Chondrocyte (in vitro differentiated cells): ENCODE results near the gene COA8. TPM values are rescaled to one million over a fixed set of nuclear protein-coding genes. Genes with fewer than 3 reads are reported as not detected.

Source experiments
- DNase-seq: peaks from one replicate; pipeline ENCODE4 v3.0.0; 2021; ENCODE audit warnings: mixed read lengths, low spot score
- H3K27ac Mint-ChIP-seq: one replicate; pipeline ENCODE4 v1.8.0; 2021; ENCODE audit warnings: mild to moderate bottlenecking, moderate library complexity, mixed read lengths; ENCODE audit not compliant: unreplicated experiment
- H3K27me3 Mint-ChIP-seq: 2 replicates; pipeline ENCODE4 v1.8.0; 2021; ENCODE audit warnings: low read depth, mixed read lengths
- H3K36me3 Mint-ChIP-seq: 2 replicates; pipeline ENCODE4 v1.8.0; 2021; ENCODE audit warnings: low read depth, mixed read lengths
- H3K4me1 Mint-ChIP-seq: 2 replicates; pipeline ENCODE4 v1.8.0; 2021; ENCODE audit warnings: low read depth, mild to moderate bottlenecking, mixed read lengths
- H3K4me3 Mint-ChIP-seq: one replicate; pipeline ENCODE4 v1.8.0; 2021; ENCODE audit warnings: mild to moderate bottlenecking, moderate library complexity, mixed read lengths; ENCODE audit not compliant: unreplicated experiment
- H3K9me3 Mint-ChIP-seq: 2 replicates; pipeline ENCODE4 v1.8.0; 2021; ENCODE audit warnings: low read depth, mixed read lengths
- CTCF ChIP-seq: fragments of 200-600 bp; sonication (generic); IDR thresholded peaks from 2 replicates; pipeline ENCODE4 v1.5.0; 2021; ENCODE audit warnings: antibody characterized with exemption, mild to moderate bottlenecking, moderate library complexity
- total RNA-seq: library from RNA; stranded (reverse); gene quantifications from 3 replicates; pipeline ENCODE4 v1.2.1, GENCODE V29; 2021

COA8 gene
- total RNA-seq, 1 donor from 2014 or later: 51.9 TPM

GRCh38 chr14:103630364-103631108, 67.8 kb downstream of the COA8 start:
- Mint-ChIP-seq H3K27ac (peak overlapping the region; percentile 88), H3K4me1 (peaks cover 40% of the 10 kb centered on the region), H3K27me3 (no peaks in the 10 kb centered on the region), H3K9me3 (no peaks in the 10 kb centered on the region), H3K36me3 (peaks cover 3% of the 10 kb centered on the region), H3K4me3 (peak overlapping the region; percentile 86)
- TF ChIP-seq CTCF: no peak
- no peak for DNase-seq

GRCh38 chr14:103633391-103633790, 70.6 kb downstream of the COA8 start:
- Mint-ChIP-seq H3K27ac (peak overlapping the region; percentile 22), H3K9me3 (no peaks in the 10 kb centered on the region), H3K4me3 (no peak overlapping the region), H3K4me1 (peaks cover 50% of the 10 kb centered on the region), H3K36me3 (peaks cover 9% of the 10 kb centered on the region), H3K27me3 (no peaks in the 10 kb centered on the region)
- no peak for TF ChIP-seq CTCF
- no peak for DNase-seq

GRCh38 chr14:103634156-103634555, 71.4 kb downstream of the COA8 start:
- no peak for DNase-seq
- no peak for TF ChIP-seq CTCF
- no peak overlapping the region for H3K4me3 Mint-ChIP-seq
- H3K27ac Mint-ChIP-seq: peak overlapping the region; percentile 69
- no peaks in the 10 kb centered on the region for H3K9me3 Mint-ChIP-seq
- H3K36me3 Mint-ChIP-seq: peaks cover 9% of the 10 kb centered on the region
- no peaks in the 10 kb centered on the region for H3K27me3 Mint-ChIP-seq
- peaks cover 56% of the 10 kb centered on the region for H3K4me1 Mint-ChIP-seq

GRCh38 chr14:103638594-103638993, 75.8 kb downstream of the COA8 start:
- H3K27me3 Mint-ChIP-seq: no peaks in the 10 kb centered on the region
- no peak for TF ChIP-seq CTCF
- no peaks in the 10 kb centered on the region for H3K9me3 Mint-ChIP-seq
- H3K4me3 Mint-ChIP-seq: no peak overlapping the region
- H3K36me3 Mint-ChIP-seq: peaks cover 6% of the 10 kb centered on the region
- DNase-seq: no peak
- peak overlapping the region; percentile 82 for H3K27ac Mint-ChIP-seq
- peaks cover 51% of the 10 kb centered on the region for H3K4me1 Mint-ChIP-seq

Other genes starting within 250 kb of the COA8 start
- gene EIF5, start 228.7 kb upstream of the COA8 start, total RNA-seq: 175 to 212 TPM (median 181 TPM) in 3 replicates
- gene MARK3, start 177.5 kb upstream of the COA8 start, total RNA-seq: 65.1 to 73.7 TPM (median 70.8 TPM) in 3 replicates
- gene CKB, start 40.1 kb upstream of the COA8 start, total RNA-seq: 81.0 to 141 TPM (median 139 TPM) in 3 replicates
- 9.9 to 10.3 TPM (median 10.0 TPM) in 3 replicates for gene TRMT61A, start 33.8 kb upstream of the COA8 start, total RNA-seq
- 22.6 to 25.7 TPM (median 23.2 TPM) in 3 replicates for gene BAG5, start 303 bp upstream of the COA8 start, total RNA-seq
- 188 to 226 TPM (median 190 TPM) in 3 replicates for gene KLC1, start 66.3 kb downstream of the COA8 start, total RNA-seq
- 3.4 to 9.9 TPM (median 6.6 TPM) in 3 replicates for gene XRCC3, start 152.5 kb downstream of the COA8 start, total RNA-seq
- 68.6 to 84.3 TPM (median 68.6 TPM) in 3 replicates for gene ZFYVE21, start 152.8 kb downstream of the COA8 start, total RNA-seq